B cell (primary cell): ENCODE results near the gene EDAR. TPM values are rescaled to one million over a fixed set of nuclear protein-coding genes. Genes with fewer than 3 reads are reported as not detected.

Experiments used
- ATAC-seq: fragments of 200-7000 bp; cut with Tn5 transposase; one replicate; pipeline ENCODE4 v1.10.0; 2021; ENCODE audit warnings: low read depth, mild to moderate bottlenecking, moderate number of reproducible peaks, moderate library complexity
- CTCF ChIA-PET: fragments of 350-600 bp; sonication (Branson Sonifier 250); formaldehyde crosslinking; loops from one replicate; lab custom pipeline; 2021; ENCODE audit warnings: antibody characterized with exemption, inconsistent platforms; lab: Charles Lee
- POLR2A ChIA-PET: fragments of 350-600 bp; sonication (Branson Sonifier 250); formaldehyde crosslinking; loops from one replicate; lab custom pipeline; 2021; ENCODE audit warnings: antibody characterized with exemption; lab: Charles Lee
- DNase-seq: peaks from one replicate; pipeline ENCODE4 v3.0.0; 2013
- H2AFZ ChIP-seq: 2 replicates; pipeline ENCODE4 v1.6.1; 2012; ENCODE audit warnings: mild to moderate bottlenecking, low read depth, low read length; ENCODE audit not compliant: insufficient read depth, poor library complexity, severe bottlenecking
- H3K27ac ChIP-seq, 2 donors: 1 replicate in 1 of 2; 2 replicates in 1 of 2; pipeline ENCODE4 v1.5.1; 2012 to 2013; ENCODE audit warnings: low read length in 2 of 2, mild to moderate bottlenecking in 2 of 2, moderate library complexity in 1 of 2
- H3K27me3 ChIP-seq, 4 experiments: fragments of 200-600 bp in 1 of 4; sonication (generic) in 1 of 4; replicated peaks in 1 of 4; 1 replicate in 2 of 4; 2 replicates in 2 of 4; pipeline versions ENCODE4 v1.6.1 to v1.7.0; 2013 to 2016; ENCODE audit warnings: low read length in 3 of 4, mild to moderate bottlenecking in 2 of 4, mixed read lengths in 1 of 4, moderate library complexity in 1 of 4; ENCODE audit not compliant: insufficient read depth in 4 of 4, control insufficient read depth in 3 of 4; ENCODE audit errors: control extremely low read depth in 1 of 4
- H3K36me3 ChIP-seq, 2 experiments: replicated peaks in 1 of 2; 1 replicate in 1 of 2; 2 replicates in 1 of 2; pipeline versions ENCODE4 v1.6.1 to v1.7.1; 2013; ENCODE audit warnings: low read length in 1 of 2; ENCODE audit not compliant: insufficient read depth in 2 of 2, control insufficient read depth in 1 of 2; ENCODE audit errors: control extremely low read depth in 1 of 2, extremely low read depth in 1 of 2
- H3K4me1 ChIP-seq, 2 donors: fragments of 200-600 bp in 1 of 2; sonication (generic) in 1 of 2; 1 replicate in 1 of 2; 2 replicates in 1 of 2; pipeline versions ENCODE4 v1.5.1 to v1.6.1; 2013 to 2017; ENCODE audit warnings: low read length in 2 of 2; ENCODE audit not compliant: control insufficient read depth in 2 of 2, insufficient read depth in 2 of 2
- H3K4me2 ChIP-seq: replicated peaks from 2 replicates; pipeline ENCODE3; 2012; ENCODE audit warnings: mild to moderate bottlenecking, low read depth, low read length; ENCODE audit not compliant: poor library complexity, severe bottlenecking
- H3K4me3 ChIP-seq, 5 experiments: fragments of 200-600 bp in 1 of 5; sonication (generic) in 1 of 5; 1 replicate in 3 of 5; 2 replicates in 2 of 5; pipeline versions ENCODE4 v1.5.1 to v1.7.0; 2011 to 2016; ENCODE audit warnings: low read length in 4 of 5, mild to moderate bottlenecking in 4 of 5, low read depth in 2 of 5, control low read depth in 1 of 5, moderate library complexity in 1 of 5; ENCODE audit not compliant: insufficient read depth in 1 of 5; ENCODE audit errors: control extremely low read depth in 1 of 5, extremely low read depth in 1 of 5
- H3K79me2 ChIP-seq: fragments of 200-600 bp; sonication (generic); one replicate; pipeline ENCODE4 v1.6.0; 2016; ENCODE audit warnings: low read length; ENCODE audit not compliant: control insufficient read depth, insufficient read depth
- H3K9ac ChIP-seq: fragments of 200-600 bp; sonication (generic); 2 replicates; pipeline ENCODE4 v1.6.1; 2017; ENCODE audit warnings: mild to moderate bottlenecking, low read length, moderate library complexity
- H3K9me3 ChIP-seq, 3 donors: one replicate each; pipeline versions ENCODE4 v1.6.1 to v1.7.1; 2013; ENCODE audit warnings: low read length in 2 of 3; ENCODE audit not compliant: control insufficient read depth in 2 of 3, insufficient read depth in 1 of 3; ENCODE audit errors: control extremely low read depth in 1 of 3
- H4K20me1 ChIP-seq: 2 replicates; pipeline ENCODE4 v1.6.0; 2012; ENCODE audit warnings: mild to moderate bottlenecking, low read length; ENCODE audit not compliant: insufficient read depth, control insufficient read depth, poor library complexity, severe bottlenecking
- H3K27ac Mint-ChIP-seq: one replicate; pipeline ENCODE4 v1.8.0; 2021; ENCODE audit warnings: mixed read lengths
- H3K27me3 Mint-ChIP-seq: one replicate; pipeline ENCODE4 v1.8.0; 2021; ENCODE audit warnings: mixed read lengths
- H3K4me1 Mint-ChIP-seq: one replicate; pipeline ENCODE4 v1.8.0; 2021; ENCODE audit warnings: mixed read lengths
- H3K4me3 Mint-ChIP-seq: one replicate; pipeline ENCODE4 v1.8.0; 2021; ENCODE audit warnings: mixed read lengths
- H3K9me3 Mint-ChIP-seq: one replicate; pipeline ENCODE4 v1.8.0; 2022; ENCODE audit warnings: mixed read lengths; ENCODE audit not compliant: insufficient read depth
- EZH2 ChIP-seq: IDR thresholded peaks from 2 replicates; pipeline ENCODE4 v1.6.1; 2012; ENCODE audit warnings: borderline replicate concordance, low read depth, mild to moderate bottlenecking, moderate library complexity, low read length; ENCODE audit not compliant: insufficient read depth, poor library complexity, severe bottlenecking
- WGBS: methylation state at CpG from one replicate; pipeline ENCODE4 v1.1.5; 2013; ENCODE audit warnings: missing lambda C conversion rate; ENCODE audit not compliant: insufficient coverage; 5-methylcytosine and 5-hydroxymethylcytosine counted together
- intact Hi-C: fragments of 100-400 bp; cut with micrococcal nuclease; formaldehyde crosslinking; loops from one replicate; pipeline ENCODE4 v1.10.0; 2022
- polyA plus RNA-seq: library from polyadenylated mRNA; depleted of rRNA; stranded (reverse); fragments of >200 nt; gene quantifications from 2 replicates; pipeline ENCODE4 v1.2.3, GENCODE V29; 2012
- total RNA-seq, 2 donors: library from RNA; stranded (reverse); fragments of 120-200 nt in 1 of 2; gene quantifications; 1 replicate in 1 of 2; 2 replicates in 1 of 2; pipeline versions ENCODE4 v1.2.3 to v1.2.4, GENCODE V29; 2013 to 2022
- TF ChIP-seq, protein P1 (sequence below): fragments of 200-600 bp; IDR thresholded peaks from one replicate; pipeline ENCODE4 v1.8.0; 2022; ENCODE audit warnings: antibody characterized with exemption, mild to moderate bottlenecking

Gene EDAR
- total and polyA plus RNA-seq, 2 donors (not counting 1 experiment from before 2014, with no cell fraction given): 0.03 TPM; not detected in 1

DNA sequence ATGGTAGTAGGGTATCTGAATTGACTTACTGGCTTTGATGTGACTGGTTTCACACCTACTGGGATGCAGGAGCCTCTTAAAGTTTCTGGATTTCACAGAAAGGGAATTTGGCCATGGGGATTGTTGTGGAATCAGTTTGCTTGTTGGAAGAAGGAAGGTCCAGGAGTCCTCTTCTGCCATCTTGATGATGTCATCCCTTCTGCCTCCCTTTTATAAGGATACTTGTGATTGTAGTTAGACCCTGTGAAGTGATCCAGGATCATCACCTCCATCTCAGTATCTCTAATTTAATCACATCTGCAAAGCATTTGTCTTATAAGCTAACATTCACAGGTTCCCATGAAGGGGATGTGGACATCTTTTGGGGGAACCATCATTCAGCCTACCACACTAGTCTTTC, 123.0 kb downstream of the EDAR start:
- H2AFZ ChIP-seq: no peak overlapping the region
- H3K27me3 ChIP-seq: no peaks in the 10 kb centered on the region
- no peaks in the 10 kb centered on the region for H3K4me1 Mint-ChIP-seq
- H3K9me3 ChIP-seq: peaks cover 7 to 21% (median 8%) of the 10 kb centered on the region in 3 donors
- ChIA-PET CTCF (no interaction called here), POLR2A (no interaction called here)
- ATAC-seq (no peak), DNase-seq (no peak)
- peaks cover 2 to 6% of the 10 kb centered on the region in 2 experiments for H3K36me3 ChIP-seq
- no peak overlapping the region for H3K27ac ChIP-seq
- H3K4me3 ChIP-seq: no peak overlapping the region
- H4K20me1 ChIP-seq: no peaks in the 10 kb centered on the region
- no peak overlapping the region for H3K9ac ChIP-seq
- H3K27ac Mint-ChIP-seq: no peak overlapping the region
- H3K27me3 Mint-ChIP-seq: no peaks in the 10 kb centered on the region
- intact Hi-C loops: no loop called here
- no peaks in the 10 kb centered on the region for H3K79me2 ChIP-seq
- H3K4me1 ChIP-seq: no peaks in the 10 kb centered on the region
- H3K4me2 ChIP-seq: no peak overlapping the region
- H3K9me3 Mint-ChIP-seq: peaks cover 12% of the 10 kb centered on the region
- no peak overlapping the region for H3K4me3 Mint-ChIP-seq
- TF ChIP-seq, protein P1, sequence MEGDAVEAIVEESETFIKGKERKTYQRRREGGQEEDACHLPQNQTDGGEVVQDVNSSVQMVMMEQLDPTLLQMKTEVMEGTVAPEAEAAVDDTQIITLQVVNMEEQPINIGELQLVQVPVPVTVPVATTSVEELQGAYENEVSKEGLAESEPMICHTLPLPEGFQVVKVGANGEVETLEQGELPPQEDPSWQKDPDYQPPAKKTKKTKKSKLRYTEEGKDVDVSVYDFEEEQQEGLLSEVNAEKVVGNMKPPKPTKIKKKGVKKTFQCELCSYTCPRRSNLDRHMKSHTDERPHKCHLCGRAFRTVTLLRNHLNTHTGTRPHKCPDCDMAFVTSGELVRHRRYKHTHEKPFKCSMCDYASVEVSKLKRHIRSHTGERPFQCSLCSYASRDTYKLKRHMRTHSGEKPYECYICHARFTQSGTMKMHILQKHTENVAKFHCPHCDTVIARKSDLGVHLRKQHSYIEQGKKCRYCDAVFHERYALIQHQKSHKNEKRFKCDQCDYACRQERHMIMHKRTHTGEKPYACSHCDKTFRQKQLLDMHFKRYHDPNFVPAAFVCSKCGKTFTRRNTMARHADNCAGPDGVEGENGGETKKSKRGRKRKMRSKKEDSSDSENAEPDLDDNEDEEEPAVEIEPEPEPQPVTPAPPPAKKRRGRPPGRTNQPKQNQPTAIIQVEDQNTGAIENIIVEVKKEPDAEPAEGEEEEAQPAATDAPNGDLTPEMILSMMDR: no peak
- no peak for TF ChIP-seq EZH2

- no peak overlapping the region for H3K4me2 ChIP-seq
- H3K9me3 ChIP-seq: no peaks in the 10 kb centered on the region
- H3K4me3 Mint-ChIP-seq: no peak overlapping the region
- no peak overlapping the region for H3K9ac ChIP-seq
- no peaks in the 10 kb centered on the region for H3K27me3 Mint-ChIP-seq
- H2AFZ ChIP-seq: no peak overlapping the region
- H3K27me3 ChIP-seq: no peaks in the 10 kb centered on the region
- 100% methylated on average over 2 of the region's 3 CpGs for WGBS
- H3K79me2 ChIP-seq: no peaks in the 10 kb centered on the region
- CTCF ChIA-PET: interaction anchor here (0.6 kb wide), 1 partner anchor 16 kb away, joined by 4 read pairs; no protein-coding TSS in a partner anchor
- no peak for TF ChIP-seq EZH2
- TF ChIP-seq, protein P1: no peak
- no peak overlapping the region for H3K4me3 ChIP-seq
- H3K27ac Mint-ChIP-seq: no peak overlapping the region
- peaks cover 0 to 2% of the 10 kb centered on the region in 2 experiments for H3K36me3 ChIP-seq
- intact Hi-C loops: no loop called here
- ATAC-seq: no peak
- no peaks in the 10 kb centered on the region for H3K9me3 Mint-ChIP-seq
- POLR2A ChIA-PET: no interaction called here
- no peaks in the 10 kb centered on the region for H4K20me1 ChIP-seq
- no peaks in the 10 kb centered on the region for H3K4me1 ChIP-seq
- no peak for DNase-seq
- H3K4me1 Mint-ChIP-seq: no peaks in the 10 kb centered on the region
- no peak overlapping the region for H3K27ac ChIP-seq
Observed at GRCh38 chr2:108858894-108859293, 130.1 kb downstream of the EDAR start.
